Chondrocyte (in vitro differentiated cells): ENCODE measurements around the gene TRIM31. TPM values are rescaled to one million over a fixed set of nuclear protein-coding genes. Genes with fewer than 3 reads are reported as not detected.

Experiments used
- DNase-seq: peaks from one replicate; pipeline ENCODE4 v3.0.0; 2021; ENCODE audit warnings: mixed read lengths, low spot score
- H3K27ac Mint-ChIP-seq: one replicate; pipeline ENCODE4 v1.8.0; 2021; ENCODE audit warnings: mild to moderate bottlenecking, moderate library complexity, mixed read lengths; ENCODE audit not compliant: unreplicated experiment
- H3K27me3 Mint-ChIP-seq: 2 replicates; pipeline ENCODE4 v1.8.0; 2021; ENCODE audit warnings: low read depth, mixed read lengths
- H3K36me3 Mint-ChIP-seq: 2 replicates; pipeline ENCODE4 v1.8.0; 2021; ENCODE audit warnings: low read depth, mixed read lengths
- H3K4me1 Mint-ChIP-seq: 2 replicates; pipeline ENCODE4 v1.8.0; 2021; ENCODE audit warnings: low read depth, mild to moderate bottlenecking, mixed read lengths
- H3K4me3 Mint-ChIP-seq: one replicate; pipeline ENCODE4 v1.8.0; 2021; ENCODE audit warnings: mild to moderate bottlenecking, moderate library complexity, mixed read lengths; ENCODE audit not compliant: unreplicated experiment
- H3K9me3 Mint-ChIP-seq: 2 replicates; pipeline ENCODE4 v1.8.0; 2021; ENCODE audit warnings: low read depth, mixed read lengths
- total RNA-seq: library from RNA; stranded (reverse); gene quantifications from 3 replicates; pipeline ENCODE4 v1.2.1, GENCODE V29; 2021
- TF ChIP-seq, protein P1 (sequence below): fragments of 200-600 bp; sonication (generic); IDR thresholded peaks from 2 replicates; pipeline ENCODE4 v1.5.0; 2021; ENCODE audit warnings: antibody characterized with exemption, mild to moderate bottlenecking, moderate library complexity

TRIM31 gene
- total RNA-seq, 1 donor from 2014 or later: not detected

- H3K27ac Mint-ChIP-seq: peak overlapping the region; percentile 61
- TF ChIP-seq, protein P1, sequence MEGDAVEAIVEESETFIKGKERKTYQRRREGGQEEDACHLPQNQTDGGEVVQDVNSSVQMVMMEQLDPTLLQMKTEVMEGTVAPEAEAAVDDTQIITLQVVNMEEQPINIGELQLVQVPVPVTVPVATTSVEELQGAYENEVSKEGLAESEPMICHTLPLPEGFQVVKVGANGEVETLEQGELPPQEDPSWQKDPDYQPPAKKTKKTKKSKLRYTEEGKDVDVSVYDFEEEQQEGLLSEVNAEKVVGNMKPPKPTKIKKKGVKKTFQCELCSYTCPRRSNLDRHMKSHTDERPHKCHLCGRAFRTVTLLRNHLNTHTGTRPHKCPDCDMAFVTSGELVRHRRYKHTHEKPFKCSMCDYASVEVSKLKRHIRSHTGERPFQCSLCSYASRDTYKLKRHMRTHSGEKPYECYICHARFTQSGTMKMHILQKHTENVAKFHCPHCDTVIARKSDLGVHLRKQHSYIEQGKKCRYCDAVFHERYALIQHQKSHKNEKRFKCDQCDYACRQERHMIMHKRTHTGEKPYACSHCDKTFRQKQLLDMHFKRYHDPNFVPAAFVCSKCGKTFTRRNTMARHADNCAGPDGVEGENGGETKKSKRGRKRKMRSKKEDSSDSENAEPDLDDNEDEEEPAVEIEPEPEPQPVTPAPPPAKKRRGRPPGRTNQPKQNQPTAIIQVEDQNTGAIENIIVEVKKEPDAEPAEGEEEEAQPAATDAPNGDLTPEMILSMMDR: peak; percentile 67
- peaks cover 43% of the 10 kb centered on the region for H3K27me3 Mint-ChIP-seq
Observed at GRCh38 chr6:30101444-30102413, 11.2 kb downstream of the TRIM31 start.

GRCh38 chr6:30100585-30101443, 12.1 kb downstream of the TRIM31 start:
- Mint-ChIP-seq H3K4me3 (peak overlapping the region; percentile 74), H3K27me3 (peaks cover 44% of the 10 kb centered on the region), H3K9me3 (no peaks in the 10 kb centered on the region), H3K4me1 (peaks cover 28% of the 10 kb centered on the region), H3K27ac (no peak overlapping the region), H3K36me3 (peaks cover 2% of the 10 kb centered on the region)
- TF ChIP-seq, protein P1: no peak
- no peak for DNase-seq

More at GRCh38 chr6:30101444-30102413, 11.2 kb downstream of the TRIM31 start:
- peak; percentile 95 for DNase-seq
- no peaks in the 10 kb centered on the region for H3K9me3 Mint-ChIP-seq
- peak overlapping the region; percentile 74 for H3K4me3 Mint-ChIP-seq
- peaks cover 28% of the 10 kb centered on the region for H3K4me1 Mint-ChIP-seq
- peaks cover 2% of the 10 kb centered on the region for H3K36me3 Mint-ChIP-seq

DNA sequence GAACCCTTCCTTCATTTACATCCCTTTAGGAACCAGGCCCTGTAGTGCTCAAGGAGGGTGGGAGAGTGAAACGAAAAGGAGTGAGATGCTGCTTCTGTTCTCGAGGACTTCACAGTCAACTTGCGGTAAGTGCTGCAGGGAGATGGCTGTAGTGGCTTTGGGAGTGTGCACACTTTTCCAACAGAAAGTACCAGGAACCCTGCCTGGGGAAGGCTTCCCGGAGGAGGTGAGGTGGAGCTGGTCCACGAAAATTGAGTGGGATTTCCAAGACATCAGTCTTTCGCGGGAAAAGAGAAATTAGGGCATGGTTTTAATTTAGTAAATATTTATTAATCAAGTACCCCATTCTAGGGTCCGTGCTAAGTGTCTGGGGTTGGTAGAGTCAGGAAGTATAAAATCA, 12.7 kb downstream of the TRIM31 start:
- no peak overlapping the region for H3K27ac Mint-ChIP-seq
- no peaks in the 10 kb centered on the region for H3K9me3 Mint-ChIP-seq
- peaks cover 2% of the 10 kb centered on the region for H3K36me3 Mint-ChIP-seq
- H3K4me3 Mint-ChIP-seq: peak overlapping the region; percentile 31
- peaks cover 49% of the 10 kb centered on the region for H3K27me3 Mint-ChIP-seq
- TF ChIP-seq, protein P1: no peak
- DNase-seq: no peak
- peaks cover 28% of the 10 kb centered on the region for H3K4me1 Mint-ChIP-seq

DNA sequence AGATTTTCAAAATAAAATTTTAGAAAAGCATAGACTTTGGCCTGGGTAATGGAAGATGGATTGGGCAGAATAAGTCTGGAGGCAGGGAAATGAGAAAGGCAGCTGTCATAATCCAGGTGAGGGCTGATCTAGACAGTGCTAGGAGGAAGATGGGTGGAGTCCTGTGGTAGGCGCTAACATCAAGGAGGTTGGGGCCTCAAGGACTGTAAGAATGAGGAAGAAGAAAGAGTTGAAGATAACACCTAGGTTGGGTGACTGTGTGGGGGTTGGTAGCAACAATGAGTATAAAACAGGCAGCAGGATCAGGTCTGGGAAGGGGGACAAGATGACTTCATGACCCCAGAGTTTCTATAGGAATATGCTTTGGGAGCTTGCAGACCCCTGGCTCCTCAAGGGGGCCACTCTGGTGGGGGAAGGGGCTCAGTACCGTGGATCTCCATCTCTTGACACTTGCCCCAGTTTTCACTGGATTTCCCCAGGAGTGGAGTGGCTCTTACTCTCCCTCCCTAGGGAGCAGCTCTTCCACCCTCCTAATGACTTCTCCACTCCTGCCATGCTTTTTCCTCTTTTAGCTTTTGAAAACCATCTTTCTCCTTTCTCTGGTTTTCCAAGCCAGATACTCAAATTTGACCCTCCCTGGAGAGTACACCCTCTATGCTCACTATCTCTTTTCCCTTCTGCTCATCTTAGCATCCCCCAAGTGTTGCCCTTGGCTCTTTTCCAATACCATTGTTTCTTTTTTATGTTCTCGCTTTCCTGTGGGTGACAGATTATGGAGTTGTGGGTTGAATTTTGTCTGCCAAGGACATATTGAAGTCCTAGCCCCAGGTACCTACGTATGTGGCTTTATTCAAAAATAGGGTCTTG, 14.8 kb downstream of the TRIM31 start:
- no peaks in the 10 kb centered on the region for H3K9me3 Mint-ChIP-seq
- H3K27me3 Mint-ChIP-seq: peaks cover 59% of the 10 kb centered on the region
- peaks cover 2% of the 10 kb centered on the region for H3K36me3 Mint-ChIP-seq
- TF ChIP-seq, protein P1: no peak
- H3K4me3 Mint-ChIP-seq: no peak overlapping the region
- peaks cover 22% of the 10 kb centered on the region for H3K4me1 Mint-ChIP-seq
- no peak overlapping the region for H3K27ac Mint-ChIP-seq
- DNase-seq: no peak
